Activated CD4-positive, alpha-beta T cell treated with anti-CD3 and anti-CD28 coated beads for 48 hours (primary cell): ENCODE data around the gene ADTRP.
"Not testable (repeated sequence)": the region's sequence is repeated elsewhere in the genome, so short reads cannot be mapped to it uniquely, and the experiment has no call there.

Source experiments
- DNase-seq: peaks from one replicate; pipeline ENCODE4 v3.0.0-alpha.2; 2020

The ADTRP gene

DNA sequence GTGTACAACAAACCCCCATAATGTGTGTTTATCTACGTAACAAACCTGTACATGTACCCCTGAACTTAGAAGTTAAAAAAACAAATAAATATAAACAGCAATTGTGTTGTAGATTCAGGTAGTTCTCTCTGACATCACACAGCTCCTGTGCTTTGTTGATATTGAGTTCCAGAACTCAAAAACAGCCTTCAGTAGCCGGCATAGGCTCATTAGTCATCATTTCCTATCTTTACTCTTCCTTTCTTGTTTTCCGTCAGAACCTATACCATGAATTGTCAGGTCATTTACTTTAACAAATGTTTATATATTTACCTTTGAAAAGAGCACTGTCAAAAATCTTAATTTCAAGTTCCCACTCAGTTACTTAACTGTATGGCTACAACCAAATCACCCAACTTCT is 88.8 kb downstream of the ADTRP start:
- DNase-seq = no peak

DNA sequence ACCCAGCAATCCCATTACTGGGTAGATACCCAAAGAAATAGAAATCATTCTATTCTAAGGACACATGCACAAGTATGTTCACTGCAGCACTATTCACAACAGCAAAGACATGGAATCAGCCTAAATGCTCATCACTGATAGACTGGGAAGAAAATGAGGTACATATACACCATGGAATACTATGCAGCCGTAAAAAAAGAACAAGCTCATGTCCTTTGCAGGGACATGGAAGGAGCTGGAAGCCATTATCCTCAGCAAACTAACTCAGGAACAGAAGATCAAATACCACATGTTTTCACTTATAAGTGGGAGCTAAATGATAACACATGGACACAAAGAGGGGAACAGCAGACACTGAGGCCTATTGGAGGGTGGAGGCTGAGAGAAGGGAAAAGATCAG is 89.2 kb downstream of the ADTRP start:
- DNase-seq = not testable (repeated sequence)

DNA sequence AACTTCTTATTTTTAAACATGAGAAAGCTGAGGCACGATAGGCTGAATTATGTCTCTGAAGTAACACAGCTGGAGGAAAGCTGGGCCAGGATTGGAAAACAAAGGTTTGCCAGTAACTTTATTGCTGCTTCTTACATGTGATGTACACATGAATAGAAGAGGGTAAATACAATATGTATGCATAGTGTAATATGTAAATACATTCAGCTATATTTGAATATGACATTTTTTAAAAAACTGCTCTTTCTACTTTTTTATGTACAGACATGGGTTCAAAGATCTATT is 90.2 kb downstream of the ADTRP start:
- no peak for DNase-seq

DNA sequence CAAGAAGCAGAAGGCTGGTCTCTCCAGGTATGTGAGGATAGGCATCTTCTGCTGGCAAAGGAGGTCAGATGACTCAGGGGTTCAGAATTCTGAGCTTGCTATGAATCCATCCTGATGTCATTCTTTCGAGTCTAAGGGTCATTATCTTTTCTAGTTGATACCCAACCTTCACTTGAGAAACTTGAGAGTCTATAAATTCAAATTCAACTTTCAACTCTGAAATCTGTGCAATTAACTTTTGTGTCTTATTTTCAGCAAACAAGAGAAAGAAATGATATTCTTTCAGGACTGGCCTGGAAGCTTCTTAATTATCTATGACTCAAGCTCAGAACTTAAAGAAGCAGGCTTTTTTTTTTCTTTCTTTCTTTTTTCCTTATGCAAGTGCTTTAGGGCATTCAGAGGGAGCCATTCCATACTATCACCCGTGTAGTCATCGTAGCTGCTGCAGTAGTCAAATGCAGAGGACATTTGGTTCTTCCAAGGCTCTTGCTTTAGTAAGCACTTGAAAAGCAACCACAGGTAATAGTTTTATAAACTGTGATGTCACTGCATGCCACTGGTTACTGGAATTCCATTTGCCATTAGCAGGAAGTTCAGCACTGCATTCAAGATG is 93.0 kb downstream of the ADTRP start:
- DNase-seq = no peak

DNA sequence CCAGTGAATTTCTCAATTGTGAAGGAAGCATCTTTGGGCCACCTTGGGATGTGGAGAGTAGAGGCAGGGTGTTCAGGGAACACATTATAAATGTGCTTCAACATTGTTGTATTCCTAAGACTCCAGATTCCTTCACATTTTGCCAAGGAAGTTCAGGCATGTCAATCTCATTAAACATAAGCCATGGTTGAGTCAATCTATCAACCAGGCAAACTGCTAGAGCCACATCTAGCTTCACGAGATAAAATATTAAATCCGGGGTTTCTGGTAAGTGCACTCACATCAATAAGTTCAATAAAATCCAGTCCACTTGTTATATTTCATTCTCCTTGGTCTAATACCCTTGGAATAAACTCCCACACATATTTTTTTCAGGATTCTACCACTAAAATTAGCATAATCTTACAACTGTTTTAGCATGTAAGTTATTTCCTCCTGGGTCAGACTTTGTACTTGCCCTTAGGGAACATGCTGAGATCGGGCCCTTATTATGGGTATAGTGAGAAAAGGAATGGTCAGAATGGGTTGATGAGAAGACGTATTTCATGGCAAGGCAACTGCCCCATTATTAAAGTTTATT is 93.6 kb downstream of the ADTRP start:
- no peak for DNase-seq

DNA sequence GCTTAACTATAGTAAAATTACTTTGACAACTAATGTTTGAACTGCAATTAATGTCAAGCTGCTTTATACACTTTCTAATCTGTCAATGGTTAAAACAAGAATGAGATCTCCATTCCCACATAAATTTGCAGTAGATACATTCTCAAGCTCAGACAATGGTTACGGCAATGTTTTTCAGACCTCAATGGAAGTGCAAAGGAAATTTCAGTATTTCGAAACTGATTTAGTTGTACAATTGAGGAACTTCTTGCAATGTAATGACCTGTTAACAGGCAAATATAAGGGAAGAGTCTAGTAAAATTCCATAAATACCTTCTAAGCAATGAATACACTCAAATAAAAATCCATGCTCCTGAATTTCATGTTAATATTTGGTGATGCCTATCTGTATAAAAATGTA is 94.7 kb downstream of the ADTRP start:
- DNase-seq = no peak

DNA sequence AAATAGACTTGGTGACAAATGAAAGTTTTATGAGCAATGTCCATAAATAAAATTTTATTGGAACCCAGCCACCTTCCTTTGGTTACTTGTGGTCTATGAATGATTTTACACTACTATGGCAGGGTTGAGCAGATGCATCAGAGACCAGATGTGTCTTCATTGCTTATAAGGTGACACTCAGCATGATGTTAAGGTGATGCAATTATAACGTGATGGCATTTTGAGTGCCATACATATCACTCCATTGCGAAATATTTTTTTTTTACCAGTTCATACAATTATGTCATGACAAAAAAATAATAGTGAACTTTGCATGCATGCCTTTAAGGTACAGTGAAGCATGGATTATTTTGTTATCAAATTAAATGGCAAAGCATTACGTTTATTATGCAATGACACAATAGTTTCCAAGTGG is 96.0 kb downstream of the ADTRP start:
- no peak for DNase-seq

DNA sequence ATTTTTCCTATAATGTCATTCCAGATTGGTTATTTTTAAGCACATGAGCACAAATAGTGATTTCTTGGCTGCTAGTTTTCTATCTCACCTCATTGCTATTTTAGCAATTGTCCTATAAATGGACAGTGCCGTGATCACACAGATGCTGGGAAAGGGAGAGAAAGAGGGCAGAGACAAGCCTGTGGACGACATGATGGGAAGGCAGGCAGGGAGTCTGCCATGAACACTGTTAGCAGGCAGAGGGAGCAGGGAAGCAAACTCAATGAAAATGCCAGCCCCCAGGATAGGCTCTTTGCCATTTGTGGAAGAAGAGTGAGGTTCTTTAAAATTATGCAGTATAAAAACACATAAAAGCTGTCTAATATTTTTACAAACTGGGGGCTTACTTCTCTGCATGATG is 96.8 kb downstream of the ADTRP start:
- no peak for DNase-seq

DNA sequence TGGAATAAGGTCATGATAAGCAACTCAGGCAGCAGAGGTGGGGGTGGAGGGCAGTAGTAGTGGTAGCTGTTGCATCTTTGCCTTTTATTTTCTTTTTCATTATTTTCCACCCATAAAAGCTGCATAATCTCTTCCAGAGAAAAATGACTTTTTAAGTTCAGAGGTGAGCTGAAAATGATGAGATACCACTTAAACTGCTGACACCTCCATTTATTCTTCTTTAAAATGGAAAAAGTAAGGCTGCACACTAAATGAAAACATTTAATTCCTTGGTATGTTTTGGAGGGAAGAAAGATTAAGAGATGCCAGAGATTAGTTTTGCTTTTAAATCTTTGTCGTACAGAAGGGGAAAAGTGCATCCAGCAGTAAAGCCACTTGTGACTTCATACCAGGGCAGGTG is 97.2 kb downstream of the ADTRP start:
- DNase-seq = no peak

DNA sequence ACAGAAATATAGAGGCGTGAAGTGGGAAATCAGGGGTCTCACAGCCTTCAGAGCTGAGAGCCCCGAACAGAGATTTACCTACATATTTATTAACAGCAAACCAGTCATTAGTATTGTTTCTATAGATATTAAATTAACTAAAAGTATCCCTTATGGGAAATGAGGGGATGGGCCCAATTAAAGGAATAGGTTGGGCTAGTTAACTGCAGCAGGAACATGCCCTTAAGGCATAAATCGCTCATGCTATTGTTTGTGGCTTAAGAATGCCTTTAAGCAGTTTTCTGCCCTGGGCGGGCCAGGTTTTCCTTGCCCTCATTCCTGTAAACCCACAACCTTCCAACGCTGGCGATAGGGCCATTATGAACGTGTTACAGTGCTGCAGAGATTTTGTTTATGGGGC is 98.1 kb downstream of the ADTRP start:
- not testable (repeated sequence) for DNase-seq

DNA sequence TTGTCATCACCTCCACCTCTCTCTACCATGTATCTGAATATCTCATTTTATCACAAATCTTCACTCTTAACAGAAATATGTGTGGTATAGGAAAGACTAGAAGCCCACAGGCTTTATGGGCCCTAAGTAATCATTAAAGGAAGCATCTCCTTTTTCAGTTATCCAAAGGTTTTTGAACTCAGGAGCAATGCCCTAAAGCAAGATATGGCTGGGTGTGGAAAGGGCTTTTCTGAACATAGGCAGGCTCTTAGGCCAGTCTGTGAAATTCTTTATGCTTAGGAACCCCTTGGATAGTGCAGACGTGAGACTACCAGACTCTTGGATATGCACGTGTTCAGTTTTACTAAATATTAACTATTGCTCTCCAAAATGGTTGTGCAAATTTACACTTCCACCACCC is 99.5 kb downstream of the ADTRP start:
- DNase-seq = no peak

DNA sequence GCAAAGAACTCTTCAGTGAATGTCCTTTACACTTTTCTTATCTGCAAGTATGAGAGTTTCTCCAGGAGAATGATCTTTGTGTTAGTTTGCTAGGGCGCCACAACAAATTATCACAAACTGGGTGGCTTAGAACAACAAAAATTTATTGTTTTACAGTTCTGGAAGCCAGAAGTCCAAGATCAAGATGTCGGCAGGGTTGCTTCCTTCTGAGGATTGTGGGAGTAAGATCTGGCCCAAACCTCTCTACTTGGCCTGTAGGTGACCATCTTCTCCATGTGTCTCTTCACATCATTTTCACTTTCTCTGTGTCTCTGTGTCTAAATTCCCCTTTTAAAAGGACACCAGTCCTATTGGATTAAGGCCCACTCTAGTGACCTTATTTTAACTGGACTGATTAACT is 103.0 kb downstream of the ADTRP start:
- DNase-seq = peak; percentile 16

DNA sequence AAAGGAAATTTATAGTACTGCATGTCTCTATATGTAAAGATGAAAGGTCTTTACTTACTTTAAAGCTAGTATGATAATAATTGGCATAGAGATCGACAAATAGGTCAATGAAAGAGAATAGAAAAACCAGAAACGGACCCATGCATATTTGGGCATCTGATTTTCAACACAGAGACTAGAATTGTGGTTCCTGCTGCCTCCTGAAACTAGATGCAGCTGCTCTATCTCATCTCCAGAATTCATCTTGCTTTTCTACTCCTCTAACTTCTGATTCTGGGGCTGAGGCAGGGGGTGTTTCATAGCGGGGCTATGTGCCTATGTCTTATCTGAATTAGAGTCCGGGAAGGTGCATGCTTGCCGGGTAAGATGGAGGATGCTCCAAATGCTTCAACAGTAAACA is 105.9 kb downstream of the ADTRP start:
- no peak for DNase-seq

DNA sequence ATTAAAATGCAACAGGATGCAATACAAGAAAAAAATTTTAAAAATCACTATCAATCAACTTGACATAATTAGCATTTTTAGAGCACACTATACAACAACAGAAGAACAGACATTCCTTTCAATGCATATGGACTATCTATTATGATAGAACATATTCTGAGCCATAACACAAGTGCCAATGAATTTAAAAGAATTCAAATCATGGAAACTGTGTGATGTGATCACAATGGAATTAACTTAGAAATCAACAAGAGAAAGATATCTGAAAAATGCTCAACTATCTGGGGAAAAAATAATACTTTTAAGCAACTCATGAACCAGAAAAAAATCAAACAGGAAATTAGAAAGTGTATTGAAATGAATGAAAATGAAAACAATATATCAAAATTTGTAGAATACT is 106.3 kb downstream of the ADTRP start:
- no peak for DNase-seq

DNA sequence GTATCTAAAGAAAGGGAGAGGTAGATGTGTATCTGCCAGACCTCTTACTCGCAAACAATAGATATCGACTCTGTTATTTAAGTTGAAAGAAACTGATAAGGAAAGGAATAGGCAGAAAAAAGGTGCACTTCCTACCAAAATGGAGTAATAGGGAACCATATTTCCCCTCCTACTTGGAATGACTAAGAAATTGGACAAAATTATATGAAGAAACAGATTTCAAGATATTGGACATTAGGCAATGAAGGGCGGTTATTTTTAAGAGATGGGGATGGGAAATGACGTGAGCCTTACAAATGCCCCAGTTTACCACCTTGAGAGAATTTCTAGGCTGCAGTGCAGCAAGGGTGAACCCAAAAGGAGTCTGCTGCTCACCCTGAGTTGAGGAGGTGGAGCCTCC is 108.9 kb downstream of the ADTRP start:
- no peak for DNase-seq

DNA sequence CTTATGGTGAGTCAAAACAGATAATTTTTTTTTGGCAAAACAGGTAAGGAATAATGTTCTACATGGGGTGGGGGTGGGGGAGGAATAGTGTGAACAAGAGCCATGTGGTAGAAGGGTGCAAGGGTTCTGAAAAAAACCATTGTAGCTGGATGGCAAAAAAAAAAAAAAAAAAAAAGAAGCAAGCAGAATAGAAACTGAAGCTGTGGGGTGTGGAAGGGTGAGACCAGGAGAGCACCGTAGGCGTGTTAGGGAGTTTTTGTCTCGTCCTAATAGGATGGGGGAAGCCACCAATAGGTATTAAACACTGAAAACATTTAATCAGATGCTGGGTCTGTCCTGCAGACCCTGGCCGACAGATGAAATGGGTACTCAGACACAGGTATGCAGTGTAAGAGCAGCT is 110.1 kb downstream of the ADTRP start:
- DNase-seq = no peak

DNA sequence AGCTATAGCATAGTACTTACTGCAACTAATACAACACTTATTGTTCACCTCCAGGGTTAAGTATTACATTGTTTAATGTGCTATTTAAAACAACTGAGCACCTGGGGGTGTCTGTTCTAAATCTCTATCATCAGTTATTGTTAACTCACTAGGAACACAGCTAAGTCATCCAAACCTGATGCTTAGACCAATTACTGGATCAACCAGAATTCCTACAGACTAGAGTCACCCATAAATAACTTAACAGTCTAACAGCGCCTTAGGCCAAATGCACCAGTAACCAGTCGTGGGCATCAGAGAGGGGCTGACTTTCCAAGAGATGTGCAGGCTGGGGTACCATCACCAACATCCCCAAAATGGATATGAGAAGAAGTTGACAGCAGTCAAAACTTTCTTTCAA is 110.7 kb downstream of the ADTRP start:
- DNase-seq = no peak

DNA sequence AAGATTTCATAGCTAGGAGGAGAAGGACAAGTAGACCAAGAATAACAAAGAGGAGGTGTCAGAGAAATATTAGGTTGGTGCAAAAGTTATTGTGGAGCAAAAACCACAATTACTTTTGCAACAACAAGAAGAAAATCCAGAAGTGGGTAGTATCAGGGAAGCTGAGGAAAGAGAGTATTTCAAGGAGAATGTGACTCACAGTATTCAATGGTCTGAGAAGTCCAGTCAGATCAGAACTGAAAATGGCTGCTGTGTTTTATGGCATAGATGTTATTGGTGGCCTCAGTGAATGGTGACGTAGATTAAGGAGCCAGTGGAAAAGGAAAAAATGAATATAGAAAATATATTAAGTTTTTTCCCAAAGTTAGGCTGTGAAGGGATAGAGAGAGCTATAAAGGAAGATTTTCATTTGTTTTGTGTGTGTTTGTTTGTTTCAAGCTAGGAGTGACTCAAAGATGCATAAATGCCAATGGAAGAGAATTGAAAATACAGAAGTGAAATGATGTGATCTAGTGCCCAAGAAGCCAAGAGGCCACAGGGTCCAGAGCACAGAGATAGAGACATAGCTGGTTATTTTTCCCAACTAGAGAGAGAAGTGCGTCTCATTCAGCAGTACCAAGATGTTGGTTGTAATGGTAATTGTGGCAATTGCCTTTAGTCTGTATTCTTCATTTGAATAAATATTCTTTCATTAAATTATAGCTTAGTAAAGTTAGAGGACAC is 112.8 kb downstream of the ADTRP start:
- DNase-seq = no peak
